Psoas muscle (tissue), 8 donors: ENCODE results near the gene LYZL6. TPM values are rescaled to one million over a fixed set of nuclear protein-coding genes. Genes with fewer than 3 reads are reported as not detected.

Experiments
- ATAC-seq, 4 donors: fragments of 200-7000 bp; cut with Tn5 transposase; one replicate each; pipeline ENCODE4 v1.9.1; 2020; ENCODE audit warnings: moderate library complexity in 3 of 4, mild to moderate bottlenecking in 2 of 4
- DNase-seq, 2 donors: peaks; one replicate each; pipeline ENCODE4 v3.0.0-alpha.2; 2020
- H3K27ac ChIP-seq: fragments of 200-600 bp; one replicate; pipeline ENCODE4 v1.8.0; 2022
- H3K27me3 ChIP-seq, 3 donors: fragments of 200-600 bp in 1 of 3; one replicate each; pipeline versions ENCODE4 v1.6.1 to v1.8.0; 2013 to 2022; ENCODE audit warnings: low read length in 2 of 3, mild to moderate bottlenecking in 2 of 3, moderate library complexity in 1 of 3; ENCODE audit not compliant: insufficient read depth in 3 of 3
- H3K36me3 ChIP-seq, 2 donors: fragments of 200-600 bp in 1 of 2; one replicate each; pipeline versions ENCODE4 v1.6.1 to v1.8.0; 2013 to 2022; ENCODE audit warnings: low read depth in 1 of 2, mild to moderate bottlenecking in 1 of 2, moderate library complexity in 1 of 2; ENCODE audit not compliant: insufficient read depth in 1 of 2
- H3K4me1 ChIP-seq: fragments of 200-600 bp; one replicate; pipeline ENCODE4 v1.8.0; 2022
- H3K4me3 ChIP-seq: fragments of 200-600 bp; one replicate; pipeline ENCODE4 v1.8.0; 2022; ENCODE audit warnings: mild to moderate bottlenecking
- H3K9me3 ChIP-seq: fragments of 200-600 bp; one replicate; pipeline ENCODE4 v1.8.0; 2022
- CTCF ChIP-seq: fragments of 200-600 bp; IDR thresholded peaks from one replicate; pipeline ENCODE4 v1.8.0; 2022; ENCODE audit warnings: antibody characterized with exemption
- WGBS, 3 donors: extraction: QIAGEN DNeasy Blood & Tissue Kit; methylation state at CpG; one replicate each; pipeline versions ENCODE4 v1.1.6 to v1.1.7; 2013; 5-methylcytosine and 5-hydroxymethylcytosine counted together
- intact Hi-C, 2 donors: fragments of 100-400 bp; cut with DNase I; formaldehyde crosslinking; loops; one replicate each; pipeline versions ENCODE4 v1.11.0 to v1.14.2; 2022
- polyA plus RNA-seq, 3 donors: library from polyadenylated mRNA; stranded (reverse); fragments of 200-250 nt; gene quantifications; one replicate each; pipeline ENCODE4 v1.2.3, GENCODE V29; 2013
- total RNA-seq, 4 donors: library from RNA; stranded (reverse); fragmentation: NEBNext Ultra II Directional in 2 of 4; extraction: Animal tissue kit (Norgen Biotek cat#: 25700) in 2 of 4; gene quantifications; one replicate each; pipeline versions ENCODE4 v1.2.1 to v1.2.4, GENCODE V29; 2021 to 2023
- donor health status: healthy with polysubstance abuse.
- donor health status: DM: no; HTN: no; CAD: no; lungs with moderate emphysema.
- donor health status: Bipolar disorder and iron deficiency.
- donor health status: healthy.
- donor health status: DM: yes; HTN: yes; CAD: no.
- donor health status: DM: no; HTN: no; CAD: no.
- donor health status: DM: no; HTN: no; CAD: no.
- donor health status: DM: yes; HTN: yes; CAD: no.

The LYZL6 gene
- total and polyA plus RNA-seq, 7 donors: not detected

- ATAC-seq (no peak), DNase-seq (no peak)
- Histone ChIP-seq H3K27ac (no peak overlapping the region), H3K9me3 (no peaks in the 10 kb centered on the region), H3K4me3 (no peak overlapping the region), H3K4me1 (no peaks in the 10 kb centered on the region), H3K27me3 (no peaks in the 10 kb centered on the region), H3K36me3 (no peaks in the 10 kb centered on the region)
- 58 to 70% (median 65%) methylated on average over 4 of the region's 4 CpGs for WGBS, 3 donors
- intact Hi-C loops: no loop called here
- TF ChIP-seq CTCF: no peak
Measured at GRCh38 chr17:35893751-35894150, 49.8 kb downstream of the LYZL6 start.

- WGBS, 3 donors: 45 to 60% (median 52%) methylated on average over 6 of the region's 6 CpGs
- DNase-seq (no peak), ATAC-seq (no peak)
- Histone ChIP-seq H3K36me3 (no peaks in the 10 kb centered on the region), H3K4me3 (no peak overlapping the region), H3K4me1 (no peaks in the 10 kb centered on the region), H3K27me3 (no peaks in the 10 kb centered on the region), H3K27ac (no peak overlapping the region), H3K9me3 (no peaks in the 10 kb centered on the region)
- no peak for TF ChIP-seq CTCF
- intact Hi-C loops: no loop called here
Measured at GRCh38 chr17:35892091-35893035, 51.1 kb downstream of the LYZL6 start.

- no peak for TF ChIP-seq CTCF
- Histone ChIP-seq H3K36me3 (no peaks in the 10 kb centered on the region), H3K4me1 (no peaks in the 10 kb centered on the region), H3K9me3 (no peaks in the 10 kb centered on the region), H3K4me3 (no peak overlapping the region), H3K27ac (no peak overlapping the region), H3K27me3 (no peaks in the 10 kb centered on the region)
- WGBS, 3 donors: 74 to 87% (median 80%) methylated on average over 4 of the region's 4 CpGs
- intact Hi-C loops: no loop called here
- DNase-seq (no peak), ATAC-seq (no peak)
Measured at GRCh38 chr17:35891269-35891668, 52.2 kb downstream of the LYZL6 start.

- 35 to 48% (median 42%) methylated on average over 4 of the region's 4 CpGs for WGBS, 3 donors
- Histone ChIP-seq H3K27me3 (no peaks in the 10 kb centered on the region), H3K4me1 (no peaks in the 10 kb centered on the region), H3K27ac (no peak overlapping the region), H3K4me3 (no peak overlapping the region), H3K36me3 (no peaks in the 10 kb centered on the region), H3K9me3 (no peaks in the 10 kb centered on the region)
- DNase-seq: no peak
- no peak for TF ChIP-seq CTCF
- ATAC-seq: no peak
- intact Hi-C loops: no loop called here
Measured at GRCh38 chr17:35890774-35891155, 52.7 kb downstream of the LYZL6 start.
